HG03378 (cell line): ENCODE measurements around the gene CCL24.
"Not testable (repeated sequence)": the region's sequence is repeated elsewhere in the genome, so short reads cannot be mapped to it uniquely, and the experiment has no call there.

ENCODE experiments used
- ATAC-seq: cut with Tn5 transposase; IDR thresholded peaks from one replicate; pipeline ENCODE4 v1.9.1; 2021; ENCODE audit warnings: mild to moderate bottlenecking, moderate library complexity; ENCODE audit not compliant: unreplicated experiment

Gene CCL24

DNA sequence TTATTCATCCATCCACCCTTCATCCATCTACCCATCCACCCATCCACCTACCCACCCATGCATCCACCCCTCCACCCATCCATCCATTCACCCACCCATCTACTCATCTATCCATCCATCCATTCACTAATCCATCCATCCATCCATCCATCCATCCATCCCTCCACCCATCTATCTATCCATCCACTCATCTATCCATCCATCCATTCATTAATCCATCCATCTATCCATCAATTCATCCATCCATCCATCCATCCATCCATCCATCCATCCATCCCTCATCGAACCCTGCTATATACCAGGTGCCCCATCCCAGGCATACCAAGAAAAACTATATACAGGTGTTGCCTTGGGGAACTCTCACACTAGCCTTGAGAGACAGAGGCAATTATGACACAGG, 7.1 kb upstream of the CCL24 start:
- no peak for ATAC-seq

DNA sequence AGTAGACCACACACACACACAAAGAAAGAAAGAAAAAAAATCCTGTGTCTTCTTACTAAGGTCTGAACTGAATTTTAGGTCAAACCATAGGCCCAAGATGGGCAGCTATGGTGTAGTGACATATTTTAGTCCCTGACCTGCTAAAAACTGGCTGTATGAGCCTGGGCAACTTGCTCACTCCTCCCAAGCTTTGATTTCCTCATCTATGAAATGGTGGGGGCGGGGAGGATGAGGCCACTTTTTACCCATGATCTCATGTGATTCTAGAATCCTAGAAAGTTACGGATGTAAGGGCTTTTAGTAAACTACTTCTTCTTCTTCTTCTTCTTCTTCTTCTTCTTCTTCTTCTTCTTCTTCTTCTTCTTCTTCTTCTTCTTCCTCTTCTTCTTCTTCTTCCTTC, 6.1 kb upstream of the CCL24 start:
- no peak for ATAC-seq

DNA sequence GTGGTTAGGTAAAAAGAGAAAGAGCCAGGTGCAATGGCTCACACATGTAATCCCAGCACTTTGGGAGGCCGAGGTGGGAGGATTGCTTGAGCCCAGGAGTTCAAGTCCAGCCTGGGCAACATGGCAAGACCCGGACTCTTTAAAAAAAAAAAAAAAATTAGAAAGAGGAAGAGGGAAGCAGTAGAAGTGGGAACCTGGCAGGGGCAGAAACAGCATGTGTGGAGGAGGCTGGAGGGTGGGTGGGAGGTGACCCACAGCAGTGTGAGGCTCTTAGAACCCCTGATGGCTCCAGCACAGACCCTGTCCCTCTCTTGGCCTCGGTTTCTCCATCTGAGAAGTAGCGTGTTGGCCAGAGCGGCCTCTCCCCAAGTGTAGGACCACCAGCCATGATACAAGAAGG, 4.9 kb upstream of the CCL24 start:
- ATAC-seq = no peak

DNA sequence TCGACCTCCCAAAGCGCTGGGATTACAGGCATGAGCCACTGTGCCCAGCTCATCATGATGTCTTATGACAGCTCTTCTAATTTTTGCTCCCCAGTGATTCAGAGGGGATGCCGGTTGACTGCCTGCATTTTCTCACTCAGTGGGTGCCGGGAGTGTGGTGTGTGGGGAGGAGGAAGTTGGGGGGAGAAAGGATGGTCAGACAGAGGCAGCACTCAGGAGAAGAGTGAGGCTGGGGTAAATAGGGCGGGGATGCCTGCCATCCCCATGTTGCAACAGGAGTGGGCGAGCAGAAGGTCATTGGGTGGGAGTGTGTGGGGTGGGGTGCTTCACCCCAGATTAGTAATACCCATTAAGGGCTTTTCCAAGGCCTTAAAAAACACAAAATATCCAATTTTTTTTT, 3.5 kb upstream of the CCL24 start:
- ATAC-seq = no peak

DNA sequence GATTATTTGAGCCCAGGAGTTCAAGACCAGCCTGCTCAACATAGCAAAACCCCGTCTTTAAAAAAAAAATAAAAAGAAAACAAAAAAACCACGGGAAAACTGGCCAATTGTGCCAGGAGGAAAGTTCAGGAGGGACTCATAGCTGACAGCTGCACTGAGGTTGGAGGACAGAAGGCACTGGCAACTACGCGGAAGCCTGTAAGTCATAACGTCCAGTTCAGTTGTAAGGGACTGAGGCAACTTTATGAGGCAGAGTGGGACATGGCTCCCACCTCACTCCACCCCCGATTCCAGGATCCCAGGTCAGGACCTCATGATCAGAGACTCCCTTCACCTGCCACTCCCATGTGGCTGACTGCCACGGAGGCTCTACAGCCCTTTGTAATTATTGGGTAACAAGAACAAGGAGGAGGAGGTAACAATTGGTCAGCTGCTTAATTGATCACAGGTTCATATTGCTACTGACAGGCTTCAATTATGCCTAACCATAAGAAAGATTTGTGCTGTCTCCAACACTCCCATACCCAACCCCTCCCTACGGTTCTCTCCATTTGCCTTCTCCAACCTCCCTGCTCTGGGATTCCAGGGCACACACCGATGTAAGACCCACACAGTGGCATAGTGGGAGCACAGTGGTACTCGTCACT, 1.9 kb upstream of the CCL24 start:
- no peak for ATAC-seq

DNA sequence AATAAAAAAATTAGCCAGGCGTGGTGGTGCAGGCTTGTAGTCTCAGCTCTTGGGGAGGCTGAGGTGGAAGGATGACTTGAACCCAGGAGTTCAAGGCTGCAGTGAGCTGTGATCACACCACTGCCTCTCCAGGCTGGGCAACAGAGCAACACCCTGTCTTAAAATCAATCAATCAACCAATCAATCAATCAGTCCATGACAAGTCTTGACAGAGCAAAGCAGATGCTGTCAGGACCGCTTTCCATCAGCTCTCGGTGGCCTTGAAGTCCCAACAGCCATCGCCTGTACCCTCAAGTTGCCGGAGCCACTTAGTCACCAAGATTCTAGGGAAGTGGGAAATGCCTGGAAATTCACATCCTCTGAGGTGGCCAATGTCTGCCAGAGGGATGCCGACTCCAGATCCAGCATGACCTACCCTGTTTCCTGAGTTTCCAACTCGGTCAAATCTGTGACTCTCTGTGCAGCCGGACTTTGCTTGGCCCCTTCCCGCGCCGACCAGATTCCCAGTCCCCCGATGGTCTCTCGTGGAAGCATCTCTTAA, 871 bp upstream of the CCL24 start:
- no peak for ATAC-seq

DNA sequence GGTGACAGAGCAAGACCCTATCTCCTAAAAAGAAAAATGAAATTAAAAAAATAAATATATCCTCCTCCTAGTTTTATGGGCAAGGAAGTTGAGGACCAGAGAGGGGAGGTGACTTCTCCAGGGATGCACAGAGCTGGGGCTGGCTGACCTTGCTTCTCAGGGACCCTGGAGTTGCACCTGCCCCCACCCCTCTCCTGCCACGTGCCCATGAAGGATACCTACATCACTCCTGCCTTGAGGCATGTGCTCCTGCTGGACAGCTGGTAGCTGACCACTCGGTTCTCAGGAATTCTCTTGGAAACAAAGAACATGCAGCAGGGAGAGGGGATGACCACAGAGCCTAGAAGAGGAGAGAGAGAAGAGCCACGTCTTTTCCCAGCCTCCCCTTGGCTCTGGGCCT, 522 bp downstream of the CCL24 start:
- ATAC-seq = no peak

DNA sequence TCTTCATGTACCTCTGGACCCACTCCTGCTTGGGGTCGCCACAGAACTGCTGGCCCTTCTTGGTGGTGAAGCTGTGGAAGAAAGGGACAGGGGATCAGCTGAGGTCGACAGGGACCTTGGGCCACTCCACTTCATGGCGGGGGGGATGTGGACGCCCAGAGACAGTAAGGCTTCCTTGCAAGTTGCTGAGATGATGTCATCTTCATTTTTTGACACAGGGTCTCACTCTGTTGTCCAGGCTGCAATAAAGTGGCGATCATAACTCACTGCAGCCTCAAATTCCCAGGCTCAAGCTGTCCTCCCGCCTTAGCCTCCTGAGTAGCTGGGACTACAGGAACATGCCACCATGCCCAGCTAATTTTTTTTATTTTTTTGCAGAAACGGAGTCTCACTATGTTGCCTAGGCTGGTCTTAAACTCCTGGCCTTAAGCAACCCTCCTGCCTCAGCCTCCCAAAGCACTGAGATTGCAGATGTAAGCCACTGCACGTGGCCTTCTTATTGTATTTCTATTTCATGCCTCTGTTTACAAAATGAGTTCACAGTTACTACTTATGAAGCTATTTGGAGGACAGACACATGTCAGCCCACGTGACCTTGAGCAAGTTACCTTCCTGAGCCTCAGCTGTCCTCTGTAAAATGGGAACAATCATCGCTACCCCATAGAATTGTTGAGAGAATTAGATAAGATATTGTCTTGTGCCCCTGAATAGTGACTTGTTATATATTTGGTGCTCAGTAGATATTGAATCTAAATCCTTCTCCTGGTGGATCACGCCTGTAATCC, 1.5 kb downstream of the CCL24 start:
- ATAC-seq = no peak

DNA sequence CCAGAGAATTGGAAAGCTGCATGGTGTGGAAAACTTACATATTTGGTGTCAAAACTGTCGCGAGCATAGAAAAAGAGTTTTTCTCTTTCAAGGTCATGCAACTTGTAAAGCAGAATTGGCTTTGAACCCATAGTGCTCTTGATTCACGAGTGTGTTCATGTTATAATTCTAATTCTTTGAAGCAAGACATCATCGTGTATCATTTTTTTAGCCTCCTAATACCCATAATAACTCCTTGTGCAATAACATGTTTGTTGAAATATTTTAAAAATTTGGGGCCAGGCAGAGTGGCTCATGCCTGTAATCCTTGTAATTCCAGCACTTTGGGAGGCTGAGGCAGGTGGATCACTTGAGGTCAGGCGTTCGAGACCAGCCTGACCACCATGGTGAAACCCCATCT, 4.2 kb downstream of the CCL24 start:
- ATAC-seq = no peak

DNA sequence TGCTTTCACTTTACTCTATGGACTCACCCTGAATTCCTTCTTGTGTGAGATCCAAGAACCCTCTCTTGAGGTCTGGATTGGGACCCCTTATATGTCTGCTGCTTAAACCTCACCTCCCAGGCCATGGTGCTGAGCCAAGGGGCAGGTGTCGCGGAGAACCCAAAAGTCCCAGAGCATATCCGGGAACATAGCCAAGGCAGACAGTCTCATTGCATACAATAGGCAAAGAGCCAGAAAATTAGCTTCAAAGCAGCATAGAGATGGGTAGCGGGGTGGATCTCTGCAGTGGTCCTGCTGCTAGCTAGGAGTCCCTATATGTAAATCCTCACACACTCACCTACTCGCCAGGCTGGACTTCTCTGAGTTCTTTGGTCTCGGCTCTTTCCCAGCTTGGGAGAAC, 5.5 kb downstream of the CCL24 start:
- no peak for ATAC-seq

DNA sequence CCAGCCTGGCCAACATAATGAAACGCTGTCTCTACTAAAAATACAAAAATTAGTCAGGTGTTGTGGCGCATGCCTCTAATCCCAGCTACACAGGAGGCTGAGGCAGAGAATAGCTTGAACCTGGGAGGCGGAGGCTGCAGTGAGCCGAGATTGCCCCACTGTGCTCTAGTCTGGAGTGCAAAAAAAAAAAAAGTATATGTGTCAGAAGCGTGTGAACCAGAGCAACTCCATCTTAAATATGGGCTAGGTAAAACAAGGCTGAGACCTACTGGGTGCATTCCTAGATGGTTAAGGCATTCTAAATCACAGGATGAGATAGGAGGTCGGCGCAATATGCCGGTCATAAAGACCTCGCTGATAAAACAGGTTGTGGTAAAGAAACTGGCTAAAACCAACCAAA, 6.2 kb downstream of the CCL24 start:
- no peak for ATAC-seq

DNA sequence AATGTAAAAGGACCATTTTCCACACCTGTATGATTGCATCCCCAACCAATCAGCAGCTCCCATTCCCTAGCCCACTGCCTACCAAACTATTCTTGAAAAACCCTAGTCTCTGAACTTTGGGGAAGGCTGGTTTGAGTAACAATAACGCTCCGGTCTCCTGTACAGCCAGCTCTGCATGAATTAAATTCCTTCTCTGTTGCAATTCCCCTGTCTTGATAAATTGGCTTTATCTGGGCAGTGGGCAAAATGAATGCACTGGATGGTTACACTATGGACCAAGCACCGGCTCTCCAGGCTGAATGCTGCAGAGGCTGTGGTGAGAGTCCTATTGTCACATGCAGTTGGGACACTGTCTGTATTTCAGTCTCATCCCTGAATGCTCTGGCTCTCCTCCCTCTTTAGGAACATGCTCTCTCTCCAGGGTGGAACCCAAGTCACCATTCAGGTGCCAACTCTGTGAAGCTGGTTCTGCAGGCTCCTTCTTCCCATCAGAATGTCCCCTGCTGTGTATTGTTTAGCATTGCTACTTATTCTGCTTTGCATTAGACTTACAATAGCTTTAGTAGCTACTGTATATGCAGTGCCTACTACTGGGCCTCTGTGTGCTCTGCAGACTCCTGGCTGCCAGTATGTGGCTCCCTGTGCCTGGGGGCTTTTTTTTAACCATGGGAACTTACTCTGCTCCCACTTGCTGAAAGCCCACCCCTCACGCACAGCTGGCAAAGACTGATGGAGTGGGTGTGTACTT, 6.9 kb downstream of the CCL24 start:
- no peak for ATAC-seq

DNA sequence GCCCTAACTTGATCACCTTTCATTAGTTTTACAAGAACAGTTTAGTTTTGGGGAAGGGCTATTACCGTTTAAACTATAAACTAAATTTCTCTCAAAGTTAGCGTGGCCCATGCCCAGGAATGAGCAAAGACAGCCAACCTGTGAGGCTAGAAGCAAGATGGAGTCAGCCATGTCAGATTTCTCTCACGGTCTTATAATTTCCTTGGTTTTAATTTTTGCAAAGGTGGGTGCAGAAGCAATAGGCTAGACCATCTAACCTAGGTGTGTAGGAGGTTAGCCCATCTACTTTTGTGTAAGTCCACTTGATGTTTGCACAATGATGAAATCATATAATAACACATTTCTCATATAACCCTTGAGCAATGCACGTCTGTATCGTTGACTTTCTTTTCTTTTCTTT, 8.9 kb downstream of the CCL24 start:
- ATAC-seq = no peak

DNA sequence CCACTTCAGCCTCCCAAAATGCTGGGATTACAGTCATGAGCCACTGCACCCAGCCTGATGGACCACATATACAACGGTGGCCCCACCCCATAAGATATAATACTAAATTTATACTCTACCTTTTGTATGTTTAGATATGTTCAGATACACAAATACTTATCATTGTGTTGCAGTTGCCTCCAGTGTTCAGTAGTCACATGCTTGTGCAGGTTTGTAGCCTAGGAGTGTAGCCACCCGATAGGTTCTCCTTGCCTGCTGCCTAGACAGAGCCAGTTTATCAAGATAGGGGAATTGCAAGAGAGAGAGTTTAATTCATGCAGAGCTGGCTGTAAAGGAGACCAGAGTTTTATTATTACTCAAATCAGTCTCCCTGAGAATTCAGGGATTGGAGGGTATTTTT, 9.6 kb downstream of the CCL24 start:
- no peak for ATAC-seq

DNA sequence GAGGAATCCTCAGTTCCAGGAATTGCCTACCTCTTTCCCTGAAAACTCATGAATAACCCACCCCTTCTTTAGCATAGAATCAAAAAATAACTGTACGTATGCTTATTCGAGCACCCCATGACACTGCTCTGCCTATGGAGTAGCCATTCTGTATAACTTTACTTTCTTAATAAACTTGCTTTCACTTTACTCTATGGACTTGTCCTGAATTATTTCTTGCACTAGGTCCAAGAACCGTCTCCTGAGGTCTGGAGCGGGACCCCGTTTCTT, 11.1 kb downstream of the CCL24 start:
- ATAC-seq = no peak

DNA sequence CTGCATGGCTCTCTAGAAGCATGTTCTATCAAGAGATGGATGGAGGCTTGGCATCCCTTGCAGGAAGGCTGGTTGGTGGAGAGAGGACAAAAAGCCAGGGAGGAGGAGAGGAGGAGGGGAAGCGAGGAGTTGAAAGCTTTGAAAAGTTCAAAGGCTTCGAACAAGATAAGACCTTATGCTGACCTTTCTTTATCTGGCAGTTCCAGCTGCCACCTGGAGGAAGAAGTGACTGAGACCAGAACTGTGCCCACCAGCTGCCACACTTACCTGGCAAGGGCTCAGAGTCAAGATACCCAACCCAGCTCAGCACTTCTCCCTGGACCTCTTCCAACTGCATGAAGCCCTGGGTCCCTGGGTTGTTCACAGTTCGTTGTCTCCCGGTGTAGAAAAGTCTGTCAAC, 14.8 kb downstream of the CCL24 start:
- ATAC-seq = no peak

DNA sequence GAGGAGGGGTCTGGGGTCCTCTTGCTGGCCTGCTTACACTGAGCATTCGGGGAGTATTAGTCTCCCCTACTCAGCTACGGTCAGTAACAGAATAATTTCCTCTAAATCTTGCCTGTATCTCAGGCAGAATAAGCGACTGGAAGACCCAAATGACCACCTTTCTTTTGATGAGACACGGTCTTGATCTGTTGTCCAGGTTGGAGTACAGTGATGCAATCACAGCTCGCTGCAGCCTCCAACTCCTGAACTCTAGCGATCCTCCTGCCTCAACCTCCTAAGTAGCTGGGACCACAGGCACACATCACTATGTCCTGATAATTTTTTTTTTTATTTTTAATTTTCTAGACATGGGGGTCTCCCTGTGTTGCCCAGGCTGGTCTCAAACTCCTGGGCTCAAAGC, 17.2 kb downstream of the CCL24 start:
- no peak for ATAC-seq

DNA sequence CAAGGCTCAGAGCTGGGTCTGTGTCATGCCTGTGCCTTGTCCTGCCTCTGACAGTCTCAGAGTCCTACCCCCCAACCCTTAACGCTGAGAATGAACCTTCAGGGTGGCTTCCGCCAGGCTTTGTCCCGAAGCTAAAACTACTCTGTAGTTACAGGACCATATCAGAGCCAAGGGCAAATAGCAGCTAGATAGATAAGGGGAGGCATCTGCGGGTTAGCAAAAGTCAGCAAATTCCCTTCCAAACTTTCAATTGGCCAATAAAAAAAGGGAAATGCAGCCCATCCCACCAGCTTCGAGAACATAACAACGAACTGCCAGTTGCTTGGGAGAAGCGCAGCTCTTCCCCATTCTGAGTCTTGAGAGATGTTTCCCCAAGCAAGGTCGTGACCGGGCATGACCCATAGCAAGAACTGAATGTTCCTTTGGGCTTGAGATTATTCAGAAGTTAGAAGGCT, 17.7 kb downstream of the CCL24 start:
- no peak for ATAC-seq

DNA sequence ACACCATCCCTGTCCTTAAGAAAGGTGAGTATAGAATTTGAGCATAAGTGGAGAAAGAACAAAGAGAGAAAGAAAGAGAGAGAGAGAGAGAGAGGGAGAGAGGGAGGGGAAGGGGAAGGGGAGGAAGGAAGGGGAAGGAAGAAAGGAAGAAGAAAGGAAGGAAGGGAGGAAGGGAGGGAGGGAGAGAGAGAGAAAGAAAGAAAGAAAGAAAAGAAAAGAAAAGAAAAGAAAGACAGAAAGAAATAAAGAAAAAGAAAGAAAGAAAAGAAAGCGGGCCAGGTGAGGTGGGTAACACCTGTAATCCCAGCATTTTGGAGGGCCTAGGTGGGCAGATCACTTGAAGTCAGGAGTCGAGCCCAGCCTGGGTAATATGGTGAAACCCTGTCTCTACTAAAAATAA, 19.9 kb downstream of the CCL24 start:
- ATAC-seq = no peak

DNA sequence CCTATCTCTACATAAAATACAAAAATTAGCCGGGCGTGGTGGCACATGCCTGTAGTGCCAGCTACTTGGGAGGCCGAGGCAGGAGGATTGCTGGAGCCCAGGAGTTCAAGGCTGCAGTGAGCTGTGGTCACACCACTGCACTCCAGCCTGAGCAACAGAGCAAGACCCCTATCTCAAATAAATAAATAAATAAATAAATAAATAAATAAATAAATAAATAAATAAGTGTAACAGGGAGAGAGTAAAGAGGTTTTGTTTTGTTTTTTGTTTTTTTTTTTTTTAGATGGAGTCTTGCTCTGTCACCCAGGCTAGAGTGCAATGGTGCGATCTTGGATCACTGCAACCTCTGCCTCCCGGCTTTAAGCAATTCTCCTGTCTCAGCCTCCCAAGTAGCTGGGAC, 21.0 kb downstream of the CCL24 start:
- ATAC-seq = not testable (repeated sequence)

DNA sequence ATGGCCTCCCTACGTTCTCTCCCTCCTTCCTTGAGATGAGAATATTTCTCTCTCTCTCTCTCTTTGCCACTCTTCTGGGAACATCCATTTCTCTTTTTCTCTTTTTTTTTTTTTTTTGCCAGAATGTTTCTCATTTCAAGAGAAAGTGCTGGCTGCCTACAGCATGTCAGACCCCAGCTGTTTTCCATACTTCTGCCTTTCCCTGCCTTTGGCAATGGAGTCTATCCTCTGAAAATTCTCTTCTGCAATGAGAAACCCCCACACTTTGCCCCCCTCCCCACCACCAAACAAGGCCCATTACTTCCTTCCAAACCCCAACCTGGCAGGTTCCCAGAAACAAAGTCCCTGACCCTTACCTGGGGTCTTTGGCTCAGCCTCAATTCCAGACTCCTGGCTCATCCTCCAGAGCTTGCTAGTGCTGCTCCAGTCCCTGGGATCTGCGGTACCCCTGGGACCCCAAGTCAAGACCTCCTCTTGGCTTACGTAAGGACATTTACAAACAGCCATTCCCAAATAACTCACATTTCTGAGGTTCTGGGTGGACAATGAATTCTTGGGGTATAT, 24.2 kb downstream of the CCL24 start:
- ATAC-seq = no peak
